ENCODE results near the gene GUCY1A1. TPM values are rescaled to one million over a fixed set of nuclear protein-coding genes. Genes with fewer than 3 reads are reported as not detected.

Gene GUCY1A1
- total RNA-seq, 1 donor from 2014 or later = 0.79 TPM

- H3K27me3 ChIP-seq (ENCODE audit: control insufficient read depth, insufficient read depth, low read length) = no peaks in the 10 kb centered on the region
- no peak for DNase-seq (ENCODE audit: low read depth)
- H3K36me3 ChIP-seq (ENCODE audit: control insufficient read depth, insufficient read depth, low read length) = no peaks in the 10 kb centered on the region
- no peak for FAIRE-seq
- no peak for TF ChIP-seq CTCF (IDR thresholded peaks at IDR 0.05; ENCODE audit: insufficient read depth, low read length, severe bottlenecking)
- H3K4me3 ChIP-seq (ENCODE audit: low read depth, low read length) = no peak overlapping the region
These were observed 27.6 kb downstream of the GUCY1A1 start for GRCh38 chr4:155694100-155694785.

GRCh38 chr4:155696226-155696625 lies 29.6 kb downstream of the GUCY1A1 start:
- TF ChIP-seq CTCF (IDR thresholded peaks at IDR 0.05; ENCODE audit: insufficient read depth, low read length, severe bottlenecking) = no peak
- H3K27me3 ChIP-seq (ENCODE audit: control insufficient read depth, insufficient read depth, low read length) = no peaks in the 10 kb centered on the region
- no peak for FAIRE-seq
- no peak for DNase-seq (ENCODE audit: low read depth)
- no peaks in the 10 kb centered on the region for H3K36me3 ChIP-seq (ENCODE audit: control insufficient read depth, insufficient read depth, low read length)
- no peak overlapping the region for H3K4me3 ChIP-seq (ENCODE audit: low read depth, low read length)

GRCh38 chr4:155696726-155697125 lies 30.1 kb downstream of the GUCY1A1 start:
- DNase-seq (ENCODE audit: low read depth) (no peak), FAIRE-seq (no peak)
- no peak for TF ChIP-seq CTCF (IDR thresholded peaks at IDR 0.05; ENCODE audit: insufficient read depth, low read length, severe bottlenecking)
- Histone ChIP-seq H3K36me3 (ENCODE audit: control insufficient read depth, insufficient read depth, low read length) (no peaks in the 10 kb centered on the region), H3K27me3 (ENCODE audit: control insufficient read depth, insufficient read depth, low read length) (no peaks in the 10 kb centered on the region), H3K4me3 (ENCODE audit: low read depth, low read length) (no peak overlapping the region)

GRCh38 chr4:155701827-155702226 lies 35.2 kb downstream of the GUCY1A1 start:
- H3K4me3 ChIP-seq (ENCODE audit: low read depth, low read length) = no peak overlapping the region
- no peak for FAIRE-seq
- DNase-seq (ENCODE audit: low read depth) = no peak
- H3K27me3 ChIP-seq (ENCODE audit: control insufficient read depth, insufficient read depth, low read length) = no peaks in the 10 kb centered on the region
- H3K36me3 ChIP-seq (ENCODE audit: control insufficient read depth, insufficient read depth, low read length) = no peaks in the 10 kb centered on the region
- TF ChIP-seq CTCF (IDR thresholded peaks at IDR 0.05; ENCODE audit: insufficient read depth, low read length, severe bottlenecking) = no peak

GRCh38 chr4:155703486-155704247 lies 37.0 kb downstream of the GUCY1A1 start:
- Histone ChIP-seq H3K36me3 (ENCODE audit: control insufficient read depth, insufficient read depth, low read length) (no peaks in the 10 kb centered on the region), H3K4me3 (ENCODE audit: low read depth, low read length) (no peak overlapping the region), H3K27me3 (ENCODE audit: control insufficient read depth, insufficient read depth, low read length) (no peaks in the 10 kb centered on the region)
- TF ChIP-seq CTCF (IDR thresholded peaks at IDR 0.05; ENCODE audit: insufficient read depth, low read length, severe bottlenecking) = no peak
- peak; percentile 76 for DNase-seq (ENCODE audit: low read depth)
- FAIRE-seq = no peak

Measured in bronchial epithelial cell (primary cell).